Measurements from ENCODE around the gene HOXD8.

HOXD8 gene

DNA sequence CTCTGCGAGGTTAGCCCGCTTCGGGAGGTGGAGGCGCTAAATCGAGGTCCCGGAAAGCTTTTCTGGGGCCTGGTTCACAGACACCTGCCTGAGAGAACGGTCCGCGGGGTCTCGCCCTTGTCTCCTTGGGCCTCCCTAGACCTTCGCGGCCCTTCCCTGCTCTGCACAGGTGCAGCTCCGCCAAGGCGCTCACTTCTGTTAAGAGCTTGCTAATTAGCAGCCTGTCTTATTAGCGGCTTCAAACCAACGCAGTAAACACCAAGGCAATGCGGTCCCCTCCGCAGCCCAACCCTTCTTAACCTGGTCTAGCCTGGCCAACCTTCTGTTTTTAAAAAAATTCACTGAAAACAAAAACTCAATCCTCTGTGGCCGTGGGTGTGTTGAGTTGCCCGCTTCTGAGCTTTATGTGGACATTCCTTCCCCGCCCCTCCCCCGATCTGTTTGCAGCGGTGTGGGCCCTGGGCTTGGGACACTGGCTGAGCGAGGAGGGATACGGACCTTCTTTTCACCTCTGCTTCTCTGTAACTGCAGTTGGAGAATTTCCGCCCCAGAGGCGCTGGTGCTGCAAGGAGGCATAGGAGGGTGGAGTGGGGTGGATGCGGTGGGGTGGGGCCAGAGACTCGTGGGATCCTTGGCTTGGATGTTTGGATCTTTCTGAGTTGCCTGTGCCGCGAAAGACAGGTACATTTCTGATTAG, 18.4 kb downstream of the HOXD8 start:
- no peak for DNase-seq

DNA sequence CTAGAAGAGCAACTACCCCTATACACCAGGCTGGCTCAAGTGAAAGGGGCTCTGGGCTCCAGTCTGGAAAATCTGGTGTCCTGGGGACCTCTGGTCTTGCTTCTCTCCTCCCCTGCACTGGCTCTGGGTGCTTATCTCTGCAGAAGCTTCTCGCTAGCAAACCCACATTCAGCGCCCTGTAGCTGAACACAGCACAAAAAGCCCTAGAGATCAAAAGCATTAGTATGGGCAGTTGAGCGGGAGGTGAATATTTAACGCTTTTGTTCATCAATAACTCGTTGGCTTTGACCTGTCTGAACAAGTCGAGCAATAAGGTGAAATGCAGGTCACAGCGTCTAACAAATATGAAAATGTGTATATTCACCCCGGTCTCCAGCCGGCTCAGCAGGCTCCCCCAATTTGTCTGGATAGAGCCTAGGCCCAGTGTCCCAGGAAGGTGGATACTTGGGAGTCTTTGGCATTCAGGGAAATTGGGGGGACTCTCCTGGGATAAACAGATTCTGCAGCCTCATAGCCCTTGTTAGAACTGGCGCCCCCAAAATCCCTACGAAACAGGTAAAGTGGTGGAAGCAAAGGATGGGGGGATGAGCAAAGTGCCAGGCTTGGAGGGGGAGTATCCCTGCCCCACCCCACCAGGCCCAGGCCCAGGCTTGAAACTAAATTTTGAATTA, 19.4 kb downstream of the HOXD8 start:
- DNase-seq: no peak

DNA sequence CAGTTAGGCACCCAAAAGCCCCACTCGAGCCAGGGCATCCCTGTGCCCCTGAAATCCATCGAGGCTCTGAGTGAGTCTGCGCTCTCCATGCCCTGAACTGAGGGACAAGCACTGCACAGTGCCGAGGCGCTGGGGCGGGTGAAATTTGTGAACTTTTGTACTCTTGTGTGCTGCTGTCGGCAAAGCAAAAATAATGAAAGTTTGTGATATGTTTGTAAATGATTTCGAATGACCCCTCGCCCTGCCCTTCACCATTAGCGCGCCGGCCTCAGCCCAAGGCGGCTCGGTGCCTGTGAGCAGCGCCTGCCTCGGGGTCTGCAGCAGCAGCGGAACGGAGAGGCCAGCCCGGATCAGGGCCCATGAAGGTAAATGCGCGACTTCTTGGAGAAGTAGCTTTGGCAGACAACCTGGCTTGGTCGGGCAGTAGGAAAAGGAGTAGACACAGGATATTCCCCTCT, 20.0 kb downstream of the HOXD8 start:
- no peak for DNase-seq

DNA sequence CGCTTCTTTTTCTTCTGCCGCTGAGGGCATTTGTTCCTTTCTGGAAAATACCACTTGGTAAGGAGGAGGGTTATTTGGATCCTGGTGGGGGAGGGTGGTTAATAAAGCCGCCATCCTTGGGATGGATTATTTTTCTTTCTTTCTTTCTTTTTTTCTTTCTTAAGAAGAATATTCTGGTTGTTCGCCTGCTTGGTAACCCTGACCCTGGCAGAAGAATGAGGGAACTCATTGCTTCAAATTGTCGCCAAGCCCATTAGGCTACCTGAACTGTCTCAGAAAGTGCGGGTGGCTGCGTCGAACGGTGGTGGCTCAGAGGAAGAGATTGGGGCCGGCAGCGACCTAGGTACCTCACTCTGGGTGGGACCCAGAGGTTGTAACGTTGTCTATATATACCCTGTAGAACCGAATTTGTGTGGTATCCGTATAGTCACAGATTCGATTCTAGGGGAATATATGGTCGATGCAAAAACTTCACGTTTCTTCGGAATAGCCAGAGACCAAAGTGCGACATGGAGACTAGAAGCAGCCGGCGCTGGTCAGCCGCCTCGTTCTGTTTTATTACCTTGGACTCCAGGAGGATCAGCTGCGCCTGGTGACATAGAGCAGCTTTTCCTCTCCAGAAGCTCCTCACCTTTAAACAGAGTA, 20.6 kb downstream of the HOXD8 start:
- no peak for DNase-seq

DNA sequence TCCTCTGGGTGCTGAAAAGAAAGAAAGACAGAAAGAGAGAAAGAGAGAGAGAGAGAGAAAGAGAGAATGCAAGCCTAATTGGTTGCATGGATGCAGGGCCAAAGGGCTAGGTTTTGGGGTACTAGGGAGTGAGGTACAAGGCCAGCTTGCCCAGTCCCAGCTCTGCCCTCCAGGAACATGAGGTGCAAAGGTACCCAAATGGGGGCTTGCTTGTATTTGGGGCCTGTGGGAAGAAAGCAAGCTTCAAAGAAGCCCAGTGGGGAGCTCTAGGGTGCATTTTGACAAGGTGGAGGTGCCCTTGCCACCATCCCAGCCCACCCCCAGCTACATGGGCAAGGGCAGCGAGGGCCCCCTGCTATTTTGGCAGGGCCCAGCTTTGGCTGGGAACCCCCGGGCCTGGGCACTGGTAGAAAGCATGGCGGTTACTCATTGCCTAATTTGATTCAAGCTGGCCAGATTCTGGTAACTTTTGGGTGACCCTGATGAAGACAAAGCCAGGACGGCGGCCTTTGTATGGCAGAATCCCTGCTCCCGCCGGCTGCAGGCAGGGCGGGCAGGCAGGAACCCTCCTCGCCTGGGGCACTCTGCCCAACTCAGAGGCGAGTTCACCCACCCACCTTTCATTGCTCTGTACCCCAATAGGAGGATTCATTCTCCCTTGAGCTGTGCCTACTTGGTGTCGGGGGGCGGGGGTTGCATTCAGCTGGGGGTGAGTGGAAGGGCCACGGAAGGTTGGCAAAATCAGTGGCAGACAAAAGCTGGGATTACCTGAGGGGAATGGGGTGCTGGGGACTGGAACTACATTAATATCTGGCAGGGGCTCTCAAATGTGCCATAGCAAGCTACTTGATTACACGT, 21.3 kb downstream of the HOXD8 start:
- no peak for DNase-seq

DNA sequence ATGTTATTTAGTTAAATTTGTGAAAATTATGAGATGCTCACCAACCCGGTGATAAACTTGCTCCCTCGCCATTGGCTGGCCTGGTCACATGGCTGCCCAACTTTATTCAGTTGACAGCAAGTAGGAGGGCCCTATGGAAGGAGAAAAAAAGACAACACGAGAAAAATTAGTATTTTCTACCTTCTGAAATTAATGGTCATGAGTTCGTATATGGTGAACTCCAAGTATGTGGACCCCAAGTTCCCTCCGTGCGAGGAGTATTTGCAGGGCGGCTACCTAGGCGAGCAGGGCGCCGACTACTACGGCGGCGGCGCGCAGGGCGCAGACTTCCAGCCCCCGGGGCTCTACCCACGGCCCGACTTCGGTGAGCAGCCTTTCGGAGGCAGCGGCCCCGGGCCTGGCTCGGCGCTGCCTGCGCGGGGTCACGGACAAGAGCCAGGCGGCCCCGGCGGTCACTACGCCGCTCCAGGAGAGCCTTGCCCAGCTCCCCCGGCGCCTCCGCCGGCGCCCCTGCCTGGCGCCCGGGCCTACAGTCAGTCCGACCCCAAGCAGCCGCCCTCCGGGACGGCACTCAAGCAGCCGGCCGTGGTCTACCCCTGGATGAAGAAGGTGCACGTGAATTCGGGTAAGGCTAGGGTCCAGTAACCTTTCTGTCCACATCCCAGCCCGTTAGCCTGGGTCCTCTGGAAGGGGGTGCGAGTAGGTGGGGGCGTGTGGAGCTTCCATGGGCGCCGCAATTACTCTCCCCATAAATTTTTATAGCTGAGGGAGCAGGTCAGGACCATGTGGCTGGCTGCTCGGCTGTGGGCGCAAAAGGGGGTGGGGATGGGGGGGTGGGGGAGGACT, 22.2 kb downstream of the HOXD8 start, which contains the start of gene HOXD4:
Gene HOXD4, plus strand, starts transcription at position 109 of the 846 bp plus-strand sequence. Its CDS starts 84 bp downstream, at position 193.
- DNase-seq: no peak

DNA sequence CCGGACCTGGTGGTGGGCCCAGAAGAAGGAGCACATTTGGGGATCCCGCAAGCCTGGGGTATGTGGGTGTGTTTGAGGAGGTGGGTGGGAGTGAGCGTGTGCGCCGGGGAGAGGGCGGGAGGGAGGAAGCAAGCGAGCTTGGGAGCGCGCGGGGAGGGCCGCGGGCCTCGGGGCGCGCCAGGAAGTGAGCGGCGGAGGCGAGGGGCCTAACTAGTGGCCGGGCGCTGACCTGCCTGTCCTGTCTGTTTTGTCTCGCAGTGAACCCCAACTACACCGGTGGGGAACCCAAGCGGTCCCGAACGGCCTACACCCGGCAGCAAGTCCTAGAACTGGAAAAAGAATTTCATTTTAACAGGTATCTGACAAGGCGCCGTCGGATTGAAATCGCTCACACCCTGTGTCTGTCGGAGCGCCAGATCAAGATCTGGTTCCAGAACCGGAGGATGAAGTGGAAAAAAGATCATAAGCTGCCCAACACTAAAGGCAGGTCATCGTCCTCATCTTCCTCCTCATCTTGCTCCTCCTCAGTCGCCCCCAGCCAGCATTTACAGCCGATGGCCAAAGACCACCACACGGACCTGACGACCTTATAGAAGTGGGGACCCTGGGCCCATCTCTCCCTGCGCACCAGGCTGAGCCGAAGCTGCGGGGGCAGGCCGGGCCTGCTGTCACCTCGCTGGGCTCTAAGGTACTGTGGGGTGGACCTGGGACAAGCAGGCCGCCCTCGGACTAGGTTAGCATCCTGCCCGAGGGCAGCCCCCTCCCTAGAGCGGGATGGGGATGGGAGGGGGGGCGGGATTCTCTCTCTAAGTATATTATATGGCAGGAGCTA, 23.1 kb downstream of the HOXD8 start:
- no peak for DNase-seq

DNA sequence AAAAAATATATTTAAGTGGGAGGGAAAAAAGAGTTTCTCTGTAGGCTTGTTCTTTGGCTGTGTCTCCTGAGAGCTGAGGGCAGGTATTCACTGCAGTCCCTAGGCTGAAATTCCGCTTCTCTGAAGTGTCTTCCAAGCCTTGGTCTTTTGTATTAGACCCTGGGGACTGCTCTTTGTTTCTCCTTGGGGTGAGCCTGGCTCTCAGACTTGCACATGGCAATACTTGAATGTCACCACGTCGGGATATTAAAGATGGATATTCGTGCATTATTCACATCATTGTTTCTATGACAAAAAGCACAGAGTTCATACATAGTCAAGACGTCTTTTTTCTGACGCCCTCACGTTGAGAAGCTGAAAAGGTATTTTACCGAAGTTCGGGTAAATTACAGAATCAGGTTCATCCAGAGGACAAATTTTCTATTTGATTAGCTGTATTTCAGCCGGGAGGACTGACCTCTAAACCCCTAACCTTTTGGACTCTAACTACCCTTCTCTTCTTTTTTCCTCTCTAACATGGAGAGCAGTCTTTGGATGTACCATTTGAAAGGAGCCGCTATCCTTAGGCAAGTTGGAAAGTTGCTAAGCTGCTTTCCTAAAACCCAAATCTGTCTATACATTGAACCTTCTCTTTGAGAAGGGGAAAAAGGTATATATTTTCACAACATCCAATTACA, 25.2 kb downstream of the HOXD8 start:
- DNase-seq: no peak

DNA sequence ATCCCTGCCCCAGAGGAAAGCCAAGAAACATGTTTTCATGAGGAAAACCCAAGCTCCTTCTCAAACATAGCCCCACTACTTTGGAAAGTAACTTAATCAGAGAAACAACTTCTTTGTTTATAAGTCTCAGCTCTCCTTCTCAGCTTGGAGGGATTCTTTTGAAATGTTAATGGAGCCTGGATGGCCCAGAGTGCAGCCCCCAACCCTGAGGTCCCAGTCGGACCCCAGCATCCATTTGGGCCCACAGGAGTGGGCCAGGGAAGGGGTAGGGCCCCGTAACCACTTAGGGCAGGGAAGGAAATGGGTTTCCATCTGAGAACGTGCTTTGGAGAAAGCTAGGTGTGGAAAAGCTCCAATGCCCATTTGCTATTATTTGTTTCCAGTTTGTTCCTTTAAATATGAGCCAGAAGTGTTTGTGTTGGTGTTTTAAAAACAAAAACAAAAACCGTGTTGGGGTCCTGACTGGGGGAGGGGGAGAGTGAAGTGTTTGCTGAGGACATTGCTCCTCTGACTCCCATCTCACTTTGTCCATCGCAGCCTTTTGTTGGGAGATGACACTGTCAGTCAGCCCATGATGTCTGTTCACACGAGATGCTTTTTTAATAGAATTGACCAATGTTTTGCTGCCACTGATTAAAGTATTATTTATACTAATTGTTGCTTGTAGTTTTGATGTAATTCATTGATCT, 26.0 kb downstream of the HOXD8 start:
- no peak for DNase-seq

DNA sequence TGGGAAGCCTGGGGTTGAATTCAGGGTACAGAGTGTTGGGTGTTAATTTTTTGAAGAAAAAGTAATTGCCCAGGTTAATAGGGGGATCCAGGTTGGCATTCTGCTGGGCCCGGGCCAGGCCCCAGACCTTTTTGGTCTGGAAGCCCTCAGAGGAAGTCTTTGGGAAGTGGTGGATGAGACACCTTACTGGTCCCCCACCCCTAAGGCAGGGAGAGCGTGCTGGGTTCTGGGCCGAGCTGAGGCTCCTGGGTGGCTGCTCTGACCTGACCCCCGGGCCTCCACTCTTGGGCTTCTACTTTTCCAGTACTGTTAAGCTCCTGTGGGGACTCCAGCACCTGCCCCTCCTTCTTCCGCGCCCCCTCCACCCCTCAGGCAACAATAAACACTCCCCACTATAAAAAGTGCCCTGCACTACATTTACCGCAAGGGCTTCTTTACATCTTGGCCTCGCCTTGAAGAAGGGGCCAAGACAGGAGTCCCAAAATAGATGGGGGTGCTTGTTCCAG, 26.8 kb downstream of the HOXD8 start:
- no peak for DNase-seq

DNA sequence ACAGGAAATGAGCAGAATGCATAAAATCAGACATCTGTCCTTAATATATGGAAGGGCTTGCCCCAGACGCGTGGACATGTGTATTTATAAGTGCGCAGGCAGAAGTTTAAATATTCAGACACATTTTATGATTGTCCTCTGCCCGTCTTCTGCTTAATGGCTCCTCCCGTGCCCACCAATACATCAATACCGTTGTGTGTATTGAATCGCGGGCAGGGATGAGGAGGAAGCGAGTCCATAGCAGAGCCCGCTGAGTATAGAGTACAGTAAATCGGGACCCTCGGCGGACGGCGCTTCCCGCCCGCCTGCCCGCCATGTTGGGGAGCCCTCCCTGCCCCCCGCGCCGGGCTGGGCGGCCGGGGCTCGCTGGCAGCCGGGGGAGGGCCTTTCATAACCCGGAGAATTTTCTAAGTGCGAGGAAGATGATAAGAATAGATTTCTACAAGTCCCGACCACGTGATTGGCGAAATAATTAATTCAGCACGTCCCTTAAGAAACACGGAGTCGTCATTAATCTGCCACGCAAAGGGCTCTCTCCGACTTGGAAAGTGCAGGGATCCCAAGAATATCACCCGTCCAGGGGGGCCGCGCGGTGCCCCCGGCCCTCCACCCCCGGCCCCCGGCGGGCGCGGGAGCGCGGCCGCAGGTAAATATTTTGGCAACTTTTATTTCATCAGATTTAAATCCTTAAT, 27.4 kb downstream of the HOXD8 start, which contains the start of gene HOXD3:
Gene HOXD3, plus strand, starts transcription at position 501 of the 692 bp plus-strand sequence. CDS start 11,808 bp downstream, outside the sequence.
- DNase-seq: no peak

DNA sequence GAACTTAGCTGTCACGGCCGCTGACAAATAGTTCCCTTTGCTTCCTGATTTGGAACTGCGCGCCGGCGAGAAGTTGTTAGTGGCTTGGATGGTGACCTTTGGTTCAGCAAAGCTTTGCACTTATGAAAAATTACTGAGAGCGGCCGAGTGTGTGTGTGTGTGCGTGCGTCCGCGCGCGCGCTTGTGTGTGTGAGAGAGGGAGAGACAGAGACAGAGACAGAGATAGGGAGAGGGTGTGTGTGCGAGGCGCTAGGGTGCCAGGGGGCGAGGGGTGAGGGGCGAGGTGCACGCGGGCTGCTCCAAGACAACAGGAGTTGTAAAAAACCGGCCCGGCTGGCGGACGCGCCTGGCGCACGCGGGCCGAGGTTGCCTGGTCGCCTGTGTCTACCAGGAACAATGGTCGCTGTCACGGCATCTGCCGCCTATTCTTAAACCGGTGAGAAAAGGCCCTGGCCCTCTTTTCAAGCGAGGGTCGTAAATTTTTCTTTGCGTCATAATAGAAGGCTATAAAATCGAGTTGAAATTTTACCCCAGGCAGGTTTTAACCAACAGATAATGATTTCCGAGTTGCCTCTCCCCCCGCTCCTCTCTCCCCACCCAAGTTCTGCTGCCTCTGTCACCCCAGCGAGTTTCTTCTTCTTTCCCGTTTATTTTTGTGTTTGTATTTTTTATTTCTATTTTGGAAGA, 28.1 kb downstream of the HOXD8 start:
- no peak for DNase-seq

DNA sequence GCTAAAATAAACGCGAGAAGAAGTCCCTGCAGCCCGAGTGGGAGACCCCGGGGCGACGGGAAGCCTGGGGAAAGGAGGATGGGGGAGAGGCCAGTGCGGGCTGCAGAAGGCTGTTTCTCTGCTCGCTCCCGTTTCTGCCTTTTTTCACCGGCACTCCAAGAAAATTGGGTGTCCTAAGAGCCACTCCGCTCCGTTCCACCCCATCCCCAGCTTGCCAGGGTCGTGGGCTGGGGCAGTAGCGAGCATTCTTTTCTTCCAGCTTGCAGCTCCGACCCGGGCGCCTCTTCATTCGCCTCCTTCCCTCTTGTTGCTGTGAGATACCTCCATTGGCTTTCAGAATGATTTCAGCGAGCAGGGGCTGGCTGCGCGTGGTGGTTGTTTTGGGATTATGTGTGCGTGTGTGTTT, 28.7 kb downstream of the HOXD8 start:
- no peak for DNase-seq

DNA sequence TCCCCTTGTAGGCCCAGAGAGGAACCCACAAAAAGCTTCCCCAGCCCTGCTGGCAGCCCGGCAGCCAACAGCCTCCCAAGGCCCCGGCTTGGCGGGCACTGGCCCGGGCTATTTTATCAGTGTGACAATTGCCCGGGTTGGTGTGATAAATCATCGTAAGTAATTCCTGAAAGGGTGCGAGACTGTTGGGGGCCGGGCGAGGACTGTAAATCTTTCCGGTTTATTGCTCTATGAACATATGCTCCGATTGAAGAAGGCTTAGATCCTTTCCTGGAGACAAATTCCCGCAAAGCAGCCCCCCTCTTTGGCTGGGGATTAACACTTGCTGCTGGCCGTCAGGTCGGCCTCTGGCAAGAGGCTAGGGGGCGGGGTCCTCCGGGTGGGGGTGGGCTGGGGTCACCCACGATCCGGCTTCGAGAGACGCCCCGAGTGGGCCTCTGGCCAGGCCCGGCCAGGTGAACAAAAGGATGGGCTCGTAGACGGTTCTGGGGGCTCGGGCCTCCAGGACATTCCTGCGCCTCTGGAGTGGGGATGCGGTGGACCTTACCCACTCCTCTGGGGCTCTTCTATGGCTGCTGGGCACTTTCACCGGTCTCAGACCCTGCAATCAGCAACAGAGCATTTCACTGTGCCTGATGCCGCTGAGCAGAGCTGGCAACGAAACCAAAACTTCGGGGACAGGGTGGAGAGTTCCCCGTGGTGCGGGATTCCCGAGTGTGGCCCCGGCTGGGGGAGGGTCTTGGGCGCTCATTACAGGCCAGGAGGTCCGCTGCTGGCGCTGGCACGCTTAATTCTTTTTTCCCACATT, 29.6 kb downstream of the HOXD8 start:
- no peak for DNase-seq

DNA sequence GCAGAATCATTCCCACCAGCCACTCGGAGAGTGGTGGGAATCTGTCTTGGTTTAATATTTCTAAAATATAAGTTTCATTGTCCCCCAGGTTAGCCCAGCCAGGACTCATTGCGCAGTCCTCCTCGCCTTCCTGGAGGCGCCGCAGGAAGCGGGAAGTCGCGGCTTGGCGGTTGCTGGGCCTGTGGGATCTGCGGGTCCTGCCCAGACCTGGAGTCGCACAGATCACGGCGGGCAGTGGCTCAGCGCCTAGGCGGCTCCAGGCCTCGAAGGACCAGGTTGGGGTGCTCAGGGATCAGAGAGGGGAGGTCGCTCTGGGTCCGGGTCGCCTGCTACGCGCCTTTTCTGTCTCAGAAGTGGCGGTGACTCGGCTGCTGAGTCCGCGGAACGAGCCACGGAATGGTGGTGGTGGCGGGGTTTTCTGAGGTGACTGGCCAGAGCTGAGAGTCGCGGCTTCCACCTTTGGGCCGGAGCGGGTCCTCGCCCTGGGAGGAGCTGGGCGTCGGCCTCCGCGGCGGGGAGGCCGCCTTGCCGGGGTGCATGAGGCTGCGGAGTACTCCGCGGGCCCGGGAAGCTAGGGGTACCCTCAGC, 30.3 kb downstream of the HOXD8 start:
- DNase-seq: no peak

DNA sequence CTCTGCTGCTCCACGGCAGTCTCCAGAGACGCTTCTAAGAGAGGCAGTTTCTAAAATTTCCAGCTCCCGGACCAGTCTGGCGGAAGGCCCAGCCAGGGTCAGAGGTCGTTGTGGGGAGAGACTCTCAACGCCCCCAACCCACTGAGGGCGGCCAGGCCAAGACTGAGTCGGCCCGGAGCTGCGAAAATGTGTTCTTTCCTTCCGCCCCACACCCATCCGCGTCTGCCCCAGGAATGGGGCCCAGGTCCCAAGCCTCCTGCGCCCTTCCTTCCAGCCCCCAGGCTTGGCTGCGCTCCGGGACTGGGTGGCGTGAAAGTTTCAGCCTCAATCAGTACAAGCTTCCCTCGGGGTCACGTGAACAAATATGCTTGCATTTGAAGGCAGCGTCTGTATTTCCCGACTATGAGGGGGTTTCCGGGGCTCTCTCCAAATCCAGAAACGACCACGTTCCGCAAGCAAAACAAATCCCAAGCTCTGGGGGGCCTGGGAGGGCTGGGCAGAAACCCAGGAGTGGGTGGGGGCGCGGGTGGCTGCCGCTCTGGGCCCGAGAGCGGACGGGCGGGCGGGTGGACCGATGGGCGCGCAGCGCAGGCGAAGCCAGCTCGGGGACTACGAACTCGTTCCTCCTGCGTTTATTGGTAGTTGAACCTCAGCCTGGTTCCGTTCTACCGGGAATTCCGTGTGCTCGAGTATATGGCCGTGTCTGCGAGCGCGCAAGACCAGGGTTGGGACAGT, 30.9 kb downstream of the HOXD8 start:
- no peak for DNase-seq
